RCC 7860 (cell line): ENCODE measurements around the gene OR2AT4.
"Not testable (repeated sequence)": the region's sequence is repeated elsewhere in the genome, so short reads cannot be mapped to it uniquely, and the experiment has no call there.

Experiments
- DNase-seq: peaks from one replicate; pipeline ENCODE4 v3.0.0-alpha.2; 2015; ENCODE audit warnings: low spot score
- FAIRE-seq: peaks from 2 replicates; lab custom pipeline; 2012; peaks lifted over from hg19 to GRCh38; lab: Jason Lieb, UNC

OR2AT4 gene

GRCh38 chr11:75096456-75097172, at the start of gene OR2AT4:
Gene OR2AT4 (minus strand): TSS chr11:75096876.
- FAIRE-seq: no peak
- DNase-seq: no peak

GRCh38 chr11:75145972-75146519, 49.4 kb upstream of the OR2AT4 start:
- FAIRE-seq (no peak), DNase-seq (no peak)

DNA sequence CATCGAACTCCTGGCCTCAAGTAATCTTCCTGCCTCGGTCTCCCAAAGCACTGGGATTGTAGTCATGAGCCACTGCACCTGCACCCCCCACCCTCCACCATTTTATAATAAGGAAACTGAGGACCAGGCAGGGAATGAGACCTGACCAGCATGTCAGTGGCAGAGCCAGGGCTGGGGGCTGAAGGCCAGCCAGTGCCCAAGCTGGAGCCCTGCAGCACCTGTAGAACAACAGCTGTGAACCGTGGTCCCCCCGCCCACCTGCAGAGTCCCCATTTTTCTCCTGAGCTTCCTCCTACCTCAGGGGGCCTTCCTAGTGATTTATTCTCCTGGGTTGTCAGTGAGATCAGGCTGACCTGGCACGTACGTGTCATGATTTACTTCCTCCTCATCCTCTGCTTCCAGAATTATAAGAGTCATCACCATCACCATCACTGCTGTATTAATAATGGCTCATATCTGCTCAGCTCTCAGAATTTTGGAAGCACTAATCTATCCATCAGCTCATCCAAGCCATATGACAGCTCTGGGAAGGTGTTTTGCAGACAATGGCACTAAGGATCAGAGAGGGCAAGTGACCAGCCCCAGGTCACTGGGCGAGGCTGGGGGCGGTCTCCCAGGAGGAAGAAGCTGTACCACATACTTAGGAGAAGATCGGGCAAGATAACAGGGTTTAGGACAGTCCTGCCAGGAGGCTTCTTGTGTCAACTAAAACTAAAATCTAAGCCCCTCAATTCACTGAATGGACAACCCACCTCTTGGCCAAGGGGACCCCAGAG, 48.7 kb upstream of the OR2AT4 start:
- FAIRE-seq (no peak), DNase-seq (no peak)

- FAIRE-seq: no peak
- no peak for DNase-seq
These were observed 48.0 kb upstream of the OR2AT4 start for GRCh38 chr11:75144716-75145014.

- FAIRE-seq: no peak
These were observed 46.7 kb upstream of the OR2AT4 start for GRCh38 chr11:75143420-75143731.

DNA sequence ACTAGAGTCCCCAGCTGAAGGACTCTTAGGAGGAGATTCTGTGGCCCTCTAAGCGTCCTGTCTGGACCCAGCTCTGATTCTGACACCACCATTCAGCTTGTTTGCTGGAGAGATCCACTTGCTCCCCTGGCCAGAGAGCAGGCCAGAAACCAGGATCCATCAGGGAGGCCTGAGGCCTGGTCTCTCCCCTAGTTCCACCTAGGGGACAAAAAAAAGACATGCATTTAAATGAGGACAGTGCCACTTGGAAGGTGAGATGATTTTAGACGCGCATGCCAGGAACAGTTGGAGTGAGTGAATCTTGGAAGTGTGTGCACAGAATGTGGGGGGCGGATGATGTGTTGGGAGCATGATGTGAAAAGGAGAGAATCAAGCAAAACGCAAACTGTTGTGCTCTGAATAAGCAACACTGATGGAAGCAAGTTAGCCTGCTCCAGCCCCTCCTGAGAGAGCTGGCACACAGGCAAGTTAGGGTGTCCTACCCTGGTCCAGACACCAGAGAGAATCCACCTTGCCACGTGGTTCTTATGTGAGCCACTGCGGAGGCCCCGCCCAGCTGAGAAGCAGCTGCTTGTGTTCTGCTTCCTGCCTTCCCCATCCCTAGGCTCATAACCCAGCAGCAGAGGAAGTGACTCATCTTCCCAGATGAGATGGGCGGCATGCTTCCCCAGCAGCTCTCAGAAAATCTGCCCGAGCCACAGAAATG, 46.2 kb upstream of the OR2AT4 start:
- DNase-seq (peak; percentile 84), FAIRE-seq (peak; percentile 67)

More at GRCh38 chr11:75143420-75143731, 46.7 kb upstream of the OR2AT4 start:
- no peak for DNase-seq

DNA sequence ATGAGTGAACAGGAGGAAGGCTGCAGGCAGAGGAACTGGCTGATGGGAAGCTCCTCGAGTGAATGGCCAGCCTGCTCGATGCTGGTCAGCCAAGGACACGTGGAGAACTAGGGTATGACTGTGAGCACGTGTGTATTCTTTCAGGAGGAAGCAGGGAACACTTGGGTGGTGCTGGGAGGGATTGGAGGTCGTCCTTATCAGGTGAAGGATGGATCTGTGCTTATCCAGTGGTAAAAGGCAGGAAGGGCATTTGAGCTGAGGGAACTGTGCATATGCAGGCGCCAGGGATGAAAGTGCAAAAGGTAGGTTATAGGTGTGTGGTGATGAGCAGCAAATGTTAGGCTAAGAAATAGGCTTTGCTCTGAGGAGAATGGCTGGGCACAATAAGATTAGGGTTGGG, 44.5 kb upstream of the OR2AT4 start:
- no peak for FAIRE-seq
- no peak for DNase-seq

DNA sequence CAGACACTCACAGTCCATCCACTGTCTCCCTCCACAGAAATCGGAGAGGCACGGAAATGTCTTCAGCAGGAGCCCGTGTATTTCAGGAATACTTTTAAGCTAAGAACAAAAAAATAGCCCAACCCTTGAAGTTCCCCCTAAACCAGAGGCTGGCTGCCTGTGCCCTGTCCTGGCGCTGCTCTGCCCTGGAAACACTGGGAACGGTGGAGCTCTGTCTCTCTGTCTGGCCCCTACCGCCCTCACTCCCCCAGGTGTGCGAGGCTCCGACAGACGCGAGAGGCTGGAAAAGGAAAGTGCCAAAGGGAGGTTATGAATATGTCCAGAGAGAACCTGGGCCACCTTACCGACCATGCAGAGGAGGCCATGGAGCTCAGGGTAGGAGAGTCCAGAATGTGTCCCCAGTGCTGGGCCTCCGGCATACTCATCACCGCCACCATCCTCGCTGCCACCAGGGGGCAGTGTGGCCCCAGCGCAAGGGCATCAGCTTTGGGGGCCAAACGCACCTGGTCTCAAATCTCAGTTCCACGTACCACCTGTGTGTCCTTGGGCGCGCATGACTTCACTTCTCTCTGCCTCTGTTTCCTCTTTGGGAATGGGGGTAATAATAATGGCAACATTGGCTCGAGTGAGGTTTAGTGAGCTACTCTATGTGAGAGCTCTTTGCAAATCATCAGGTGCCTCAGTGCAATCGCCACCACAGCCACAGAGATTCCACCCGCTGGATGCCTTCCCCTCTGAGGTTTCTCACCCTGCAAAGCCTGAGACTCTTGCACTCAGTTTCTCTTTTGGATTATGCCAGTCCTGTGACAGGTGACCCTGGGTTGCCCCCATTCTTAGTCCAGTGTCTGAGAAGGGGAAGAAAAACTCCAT, 43.8 kb upstream of the OR2AT4 start:
- peak; percentile 5 for DNase-seq
- no peak for FAIRE-seq

DNA sequence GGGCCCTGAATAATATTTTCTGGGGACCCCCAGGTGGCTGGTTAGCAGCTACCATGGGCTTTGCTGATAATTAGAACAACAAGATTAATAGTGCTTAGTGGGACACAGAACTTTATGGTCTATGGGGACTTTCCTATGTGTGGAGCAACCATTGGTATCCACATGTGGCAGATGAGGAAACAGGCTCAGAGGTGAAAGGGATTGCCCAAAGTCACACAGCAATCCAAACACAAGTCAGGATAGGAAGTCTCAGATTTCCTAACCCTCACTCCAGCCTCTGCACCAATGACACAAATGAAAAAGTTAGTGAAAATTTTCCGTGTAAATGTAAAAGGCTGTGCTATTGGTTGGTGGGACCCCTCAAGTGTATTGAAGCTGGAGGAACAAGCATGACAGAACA, 39.0 kb upstream of the OR2AT4 start:
- DNase-seq: no peak
- FAIRE-seq: no peak

DNA sequence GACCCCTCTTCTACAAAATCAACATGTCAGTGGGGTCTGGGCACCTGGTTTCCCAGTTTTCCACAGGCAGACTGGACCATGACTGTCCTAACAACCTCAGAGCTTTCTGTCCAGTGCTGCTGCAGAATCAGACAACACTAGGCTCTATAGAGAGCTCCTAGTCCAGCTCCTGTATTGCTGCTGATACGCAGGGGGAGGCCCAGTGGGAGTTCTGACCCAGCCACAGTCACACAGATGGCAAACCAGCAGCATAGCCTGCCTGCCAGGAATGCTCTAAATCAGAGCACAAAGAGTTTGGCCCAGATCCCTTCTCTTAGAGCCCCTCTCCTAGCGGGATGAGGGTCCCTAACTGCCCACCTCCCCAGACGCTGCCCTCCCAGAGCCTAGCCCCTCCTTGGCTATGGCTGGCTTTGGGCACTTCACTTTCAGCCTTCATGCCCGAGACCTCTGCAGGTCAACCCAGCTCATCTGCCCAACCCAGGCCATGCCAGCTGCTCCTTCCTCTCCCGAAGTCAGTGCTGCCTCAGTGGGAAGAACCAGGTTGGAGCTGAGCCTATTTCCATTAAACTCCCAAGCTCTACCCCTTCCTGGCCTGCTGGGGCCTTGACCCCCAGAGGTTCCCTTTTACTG, 38.5 kb upstream of the OR2AT4 start:
- DNase-seq: no peak
- no peak for FAIRE-seq

- DNase-seq (no peak), FAIRE-seq (no peak)
These were observed 37.3 kb upstream of the OR2AT4 start for GRCh38 chr11:75133976-75134375.

DNA sequence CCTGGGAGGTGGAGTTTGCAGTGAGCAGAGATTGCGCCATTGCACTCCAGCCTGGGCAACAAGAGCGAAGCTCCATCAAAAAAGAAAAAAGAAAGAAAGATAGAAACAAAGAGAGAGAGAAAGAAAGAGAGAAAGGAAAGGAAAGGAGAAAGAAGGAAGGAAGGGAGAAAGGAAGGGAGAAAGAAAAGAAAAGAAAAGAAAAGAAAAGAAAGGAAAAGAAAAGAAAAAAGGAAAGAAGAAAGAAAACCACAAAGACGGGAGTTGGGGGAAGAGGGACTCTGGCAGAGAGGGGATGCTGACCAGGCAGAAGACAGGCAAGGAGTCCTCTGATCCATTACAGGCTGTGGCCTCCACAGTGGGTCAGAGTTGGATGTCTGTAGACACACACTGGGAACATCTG, 35.4 kb upstream of the OR2AT4 start:
- DNase-seq (no peak), FAIRE-seq (no peak)

DNA sequence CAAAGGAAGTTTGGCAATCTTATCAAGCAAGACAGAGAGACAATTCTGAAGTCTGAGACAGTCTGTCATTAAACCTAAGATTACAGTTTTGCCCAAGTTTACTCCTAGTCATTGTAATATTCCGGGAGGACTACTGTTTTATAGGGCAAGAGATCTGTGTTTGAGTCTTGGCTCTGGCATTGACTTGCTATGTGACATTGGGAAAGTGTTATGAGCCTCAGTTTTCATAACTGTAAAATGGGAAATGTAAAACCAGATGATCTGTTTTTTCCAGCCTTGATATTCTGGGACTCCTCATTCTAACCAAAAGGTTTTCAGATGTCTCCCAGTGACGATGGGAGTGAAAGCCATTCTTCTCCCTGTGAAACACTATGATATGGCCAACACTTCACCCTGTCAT, 29.9 kb upstream of the OR2AT4 start:
- FAIRE-seq: no peak

DNA sequence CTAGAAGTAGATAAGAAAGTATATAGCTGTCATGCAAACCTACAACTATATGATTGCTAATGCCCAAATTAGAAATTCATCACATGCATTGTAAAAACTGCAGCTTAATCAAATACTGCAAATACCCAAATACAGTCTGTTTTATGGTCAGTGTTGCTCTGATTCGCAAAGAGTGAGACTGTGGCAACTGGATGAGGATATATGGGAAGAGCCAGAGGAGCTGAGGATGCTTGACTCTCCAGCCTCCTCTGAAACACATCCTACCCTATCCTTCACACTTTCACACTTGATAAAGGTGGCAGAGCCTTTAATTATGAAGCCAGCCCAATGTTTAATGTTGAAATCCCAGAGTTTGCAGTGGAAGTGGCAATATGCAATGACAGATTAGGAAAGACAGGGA, 21.9 kb upstream of the OR2AT4 start:
- no peak for FAIRE-seq
- DNase-seq: no peak

More for the DNA sequence above, 29.9 kb upstream of the OR2AT4 start:
- DNase-seq: no peak

GRCh38 chr11:75114465-75114864, 17.8 kb upstream of the OR2AT4 start:
- FAIRE-seq (no peak), DNase-seq (no peak)

DNA sequence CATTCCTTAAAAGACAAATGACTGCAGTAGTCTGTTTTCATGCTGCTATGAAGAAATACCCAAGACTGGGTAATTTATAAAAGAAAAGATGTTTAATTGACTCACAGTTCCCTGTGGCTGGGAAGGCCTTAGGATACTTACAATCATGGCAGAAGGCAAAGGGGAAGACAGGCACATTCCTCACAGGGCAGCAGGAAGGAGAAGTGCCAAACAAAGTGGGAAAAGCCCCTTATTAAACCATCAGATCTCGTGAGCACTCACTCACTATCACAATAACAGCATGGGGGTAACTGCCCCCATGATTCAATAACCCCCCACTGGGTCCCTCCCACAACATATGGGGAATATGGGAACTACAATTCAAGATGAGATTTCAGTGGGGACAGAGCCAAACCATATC, 16.4 kb upstream of the OR2AT4 start:
- FAIRE-seq (no peak), DNase-seq (no peak)

DNA sequence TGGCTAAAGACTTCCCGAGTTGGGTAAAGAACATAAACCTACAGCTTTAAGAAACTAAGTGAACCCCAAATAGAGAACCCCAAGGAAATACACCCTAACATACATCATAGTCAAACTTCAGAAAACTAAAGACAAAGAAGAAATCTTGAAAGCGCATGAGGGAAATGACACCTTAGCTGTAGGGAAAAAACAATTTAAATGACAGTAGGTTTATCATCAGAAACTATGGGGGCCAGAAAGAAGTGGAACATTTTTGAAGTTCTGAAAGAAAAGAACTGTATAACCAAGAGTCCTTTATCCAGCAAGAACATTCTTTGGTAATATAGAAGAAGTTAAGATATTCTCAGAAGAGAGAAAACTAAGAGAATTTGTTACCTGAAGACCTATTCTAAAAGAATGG, 15.5 kb upstream of the OR2AT4 start:
- DNase-seq: no peak
- FAIRE-seq: no peak

GRCh38 chr11:75107187-75107586, 10.5 kb upstream of the OR2AT4 start:
- peak; percentile 31 for DNase-seq
- FAIRE-seq: no peak

- DNase-seq, FAIRE-seq: not testable (repeated sequence)
These were observed 9.4 kb upstream of the OR2AT4 start for GRCh38 chr11:75105967-75106681.

GRCh38 chr11:75105462-75105925, 8.8 kb upstream of the OR2AT4 start:
- DNase-seq (no peak), FAIRE-seq (no peak)
